ENCODE results near the gene ACOX3. TPM values are rescaled to one million over a fixed set of nuclear protein-coding genes. Genes with fewer than 3 reads are reported as not detected.

The ACOX3 gene
- polyA plus RNA-seq, 2 of the 4 experiments (the other 2 are of a cell fraction), result 4.9 to 8.2 TPM

DNA sequence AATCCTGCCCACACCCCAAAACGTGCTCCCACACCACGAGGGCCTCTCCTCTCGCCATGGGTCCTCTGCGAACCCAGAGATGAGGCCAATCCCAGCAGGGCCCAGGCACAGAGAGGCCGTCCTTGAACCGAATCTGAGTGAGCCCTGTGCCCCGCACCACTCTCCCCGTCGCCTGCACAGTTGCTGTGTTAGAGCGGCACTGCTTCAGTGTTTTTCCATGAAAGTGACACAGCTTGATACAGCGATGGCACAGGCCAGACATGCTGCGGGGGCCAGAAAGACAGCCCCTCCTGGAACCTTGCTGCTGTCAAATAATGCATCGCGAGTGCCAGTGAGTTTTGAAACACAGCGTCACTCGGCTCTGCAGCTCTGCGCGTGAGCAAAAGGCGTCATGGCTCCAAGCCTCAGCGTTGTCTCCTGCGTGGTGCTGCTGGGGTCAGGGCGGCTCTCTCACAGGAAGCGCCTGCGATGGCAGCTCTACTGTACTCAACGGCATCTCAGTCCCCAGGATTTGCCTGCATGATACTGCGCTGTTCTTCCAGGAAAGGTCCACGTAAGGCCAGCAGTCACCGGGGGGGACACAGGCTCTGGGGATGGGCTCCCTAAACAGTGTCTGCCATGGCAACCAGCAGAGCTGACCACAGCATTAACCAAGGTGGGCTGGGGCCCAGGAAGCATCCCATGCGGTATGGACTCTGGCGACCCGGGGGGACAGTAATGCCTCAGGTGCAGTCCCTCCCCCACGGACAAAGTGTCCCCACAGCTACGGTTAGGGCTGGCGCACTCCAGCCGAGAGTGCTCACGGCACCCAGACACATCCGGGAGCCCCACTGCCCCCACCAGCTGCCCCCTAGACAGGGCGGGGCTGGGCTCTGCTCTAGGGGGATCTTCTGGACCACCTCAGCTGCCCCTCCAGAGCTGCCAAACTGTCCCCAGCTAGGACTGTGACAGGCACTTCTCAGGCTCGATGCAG lies 63.1 kb downstream of the ACOX3 start:
- no peak for FAIRE-seq
- ChIA-PET CTCF (interaction anchor here (2.1 kb wide), 1 partner anchor 110 kb away, joined by 5 read pairs; no protein-coding TSS in a partner anchor), POLR2A (no interaction called here)
- H3K4me1 ChIP-seq, result no peaks in the 10 kb centered on the region
- DNase-seq (ENCODE audit: low read depth in 1 of 2, low spot score in 1 of 2), result no peak
- H3K9me3 ChIP-seq, result no peaks in the 10 kb centered on the region
- no peak for ATAC-seq
- H3K4me3 ChIP-seq, result no peak overlapping the region
- 92% methylated on average over 26 of the region's 39 CpGs for WGBS (ENCODE audit: missing lambda C conversion rate)
- no peak for TF ChIP-seq SMC3 (IDR thresholded peaks at IDR 0.05)
- no peak for TF ChIP-seq CHD2 (IDR thresholded peaks at IDR 0.05; ENCODE audit: low read length, partially characterized antibody)
- TF ChIP-seq, protein P1, sequence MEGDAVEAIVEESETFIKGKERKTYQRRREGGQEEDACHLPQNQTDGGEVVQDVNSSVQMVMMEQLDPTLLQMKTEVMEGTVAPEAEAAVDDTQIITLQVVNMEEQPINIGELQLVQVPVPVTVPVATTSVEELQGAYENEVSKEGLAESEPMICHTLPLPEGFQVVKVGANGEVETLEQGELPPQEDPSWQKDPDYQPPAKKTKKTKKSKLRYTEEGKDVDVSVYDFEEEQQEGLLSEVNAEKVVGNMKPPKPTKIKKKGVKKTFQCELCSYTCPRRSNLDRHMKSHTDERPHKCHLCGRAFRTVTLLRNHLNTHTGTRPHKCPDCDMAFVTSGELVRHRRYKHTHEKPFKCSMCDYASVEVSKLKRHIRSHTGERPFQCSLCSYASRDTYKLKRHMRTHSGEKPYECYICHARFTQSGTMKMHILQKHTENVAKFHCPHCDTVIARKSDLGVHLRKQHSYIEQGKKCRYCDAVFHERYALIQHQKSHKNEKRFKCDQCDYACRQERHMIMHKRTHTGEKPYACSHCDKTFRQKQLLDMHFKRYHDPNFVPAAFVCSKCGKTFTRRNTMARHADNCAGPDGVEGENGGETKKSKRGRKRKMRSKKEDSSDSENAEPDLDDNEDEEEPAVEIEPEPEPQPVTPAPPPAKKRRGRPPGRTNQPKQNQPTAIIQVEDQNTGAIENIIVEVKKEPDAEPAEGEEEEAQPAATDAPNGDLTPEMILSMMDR (IDR thresholded peaks at IDR 0.05), result no peak
- no peak for TF ChIP-seq JUNB (IDR thresholded peaks at IDR 0.05)
- no peak for TF ChIP-seq HEYL (CRISPR knock-in tag; IDR thresholded peaks at IDR 0.05)
- H3K27ac ChIP-seq, result no peak overlapping the region
- no peak overlapping the region for H3K4me2 ChIP-seq

DNA sequence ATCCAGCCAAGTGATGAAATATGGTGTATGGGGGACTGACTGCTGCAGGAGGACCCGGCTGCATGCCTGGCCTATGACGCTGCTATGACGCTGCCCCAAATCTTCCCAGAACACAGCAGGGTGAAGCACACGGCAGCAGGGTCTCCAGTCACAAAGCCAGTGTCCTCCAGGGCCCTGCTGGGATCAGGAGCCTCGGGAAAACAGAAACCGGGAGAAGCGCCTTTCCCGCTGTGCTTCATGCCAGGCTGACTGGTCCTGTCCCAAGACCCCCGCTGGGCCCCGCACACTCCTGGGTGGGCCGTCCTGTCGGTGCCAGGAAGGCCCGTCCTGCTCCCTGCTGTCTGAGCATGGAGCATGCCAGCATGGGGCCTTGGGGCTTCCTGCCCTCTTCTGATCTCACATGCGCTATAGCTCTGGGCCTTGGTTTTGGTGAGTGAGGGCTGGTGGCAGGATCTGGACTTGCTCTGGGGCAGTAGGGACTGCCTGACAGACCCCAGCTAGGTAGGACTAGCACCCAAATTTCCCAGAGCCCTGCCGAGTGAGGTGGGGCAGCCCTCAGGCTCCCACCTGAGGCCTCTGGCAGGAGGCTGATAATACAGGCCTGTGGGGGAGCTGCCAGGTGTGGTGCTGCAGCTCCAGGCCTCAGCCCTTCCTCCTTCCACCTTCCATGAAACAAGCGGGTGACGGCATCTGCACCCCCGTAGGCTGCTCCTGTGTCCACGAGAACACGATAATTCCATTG lies 64.0 kb downstream of the ACOX3 start:
- Histone ChIP-seq H3K27ac (no peak overlapping the region), H3K9me3 (no peaks in the 10 kb centered on the region), H3K4me1 (no peaks in the 10 kb centered on the region), H3K4me2 (no peak overlapping the region), H3K4me3 (no peak overlapping the region)
- 87% methylated on average over 19 of the region's 20 CpGs for WGBS (ENCODE audit: missing lambda C conversion rate)
- POLR2A ChIA-PET, result no interaction called here
- CTCF ChIA-PET, result interaction anchor here (2.1 kb wide), 1 partner anchor 109 kb away, joined by 5 read pairs; no protein-coding TSS in a partner anchor
- TF ChIP-seq, protein P2, sequence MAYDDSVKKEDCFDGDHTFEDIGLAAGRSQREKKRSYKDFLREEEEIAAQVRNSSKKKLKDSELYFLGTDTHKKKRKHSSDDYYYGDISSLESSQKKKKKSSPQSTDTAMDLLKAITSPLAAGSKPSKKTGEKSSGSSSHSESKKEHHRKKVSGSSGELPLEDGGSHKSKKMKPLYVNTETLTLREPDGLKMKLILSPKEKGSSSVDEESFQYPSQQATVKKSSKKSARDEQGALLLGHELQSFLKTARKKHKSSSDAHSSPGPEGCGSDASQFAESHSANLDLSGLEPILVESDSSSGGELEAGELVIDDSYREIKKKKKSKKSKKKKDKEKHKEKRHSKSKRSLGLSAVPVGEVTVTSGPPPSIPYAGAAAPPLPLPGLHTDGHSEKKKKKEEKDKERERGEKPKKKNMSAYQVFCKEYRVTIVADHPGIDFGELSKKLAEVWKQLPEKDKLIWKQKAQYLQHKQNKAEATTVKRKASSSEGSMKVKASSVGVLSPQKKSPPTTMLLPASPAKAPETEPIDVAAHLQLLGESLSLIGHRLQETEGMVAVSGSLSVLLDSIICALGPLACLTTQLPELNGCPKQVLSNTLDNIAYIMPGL (CRISPR knock-in tag; IDR thresholded peaks at IDR 0.05; ENCODE audit: borderline replicate concordance), result no peak
- TF ChIP-seq ESRRA (IDR thresholded peaks at IDR 0.05; ENCODE audit: borderline replicate concordance, low read length), result no peak
- TF ChIP-seq CBX2 (IDR thresholded peaks at IDR 0.05; ENCODE audit: borderline replicate concordance, low read depth), result no peak
- TF ChIP-seq, protein P3, sequence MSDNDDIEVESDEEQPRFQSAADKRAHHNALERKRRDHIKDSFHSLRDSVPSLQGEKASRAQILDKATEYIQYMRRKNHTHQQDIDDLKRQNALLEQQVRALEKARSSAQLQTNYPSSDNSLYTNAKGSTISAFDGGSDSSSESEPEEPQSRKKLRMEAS (IDR thresholded peaks at IDR 0.05), result no peak
- DNase-seq (ENCODE audit: low read depth in 1 of 2, low spot score in 1 of 2), result no peak
- ATAC-seq, result no peak
- FAIRE-seq, result no peak

DNA sequence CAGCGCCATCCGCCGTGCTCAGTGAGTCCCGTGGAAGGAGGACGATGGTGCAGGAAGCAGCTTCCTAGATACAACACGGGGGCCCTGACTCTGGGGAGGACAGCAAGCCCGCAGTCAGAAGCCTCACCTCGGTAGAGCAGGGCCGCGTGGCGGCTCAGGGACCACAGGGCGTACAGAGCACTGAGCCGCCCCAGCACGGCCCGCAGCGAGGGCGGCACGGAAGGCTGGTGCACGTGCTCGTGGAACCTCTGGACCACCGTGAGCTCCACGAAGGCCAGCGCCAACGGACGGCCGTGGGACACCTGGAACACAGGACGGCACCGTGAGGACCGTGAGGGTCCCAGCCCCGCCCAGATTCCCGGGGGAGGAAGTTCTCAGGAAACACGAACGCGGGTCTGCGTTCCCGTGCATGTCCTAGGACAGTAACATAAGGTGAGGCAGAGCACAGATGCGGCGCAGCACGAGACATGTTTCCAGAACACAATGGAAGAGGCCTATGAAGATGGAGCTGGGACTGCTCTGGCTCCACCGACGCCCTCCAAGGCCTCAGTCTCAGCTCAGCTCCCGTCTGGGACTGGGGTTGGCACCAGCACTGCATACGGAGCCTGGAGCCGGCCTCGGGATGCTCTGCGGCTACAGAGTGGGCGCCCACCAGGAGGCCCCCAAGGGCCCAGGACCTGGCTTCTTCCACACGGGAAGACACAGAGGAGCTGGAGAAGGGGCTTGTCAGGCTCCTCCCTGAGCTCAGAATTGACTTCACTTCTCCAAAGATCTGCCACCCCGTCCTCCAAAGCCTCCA lies 65.5 kb downstream of the ACOX3 start:
- ATAC-seq (no peak; a peak in 1 of 6 replicates), FAIRE-seq (no peak), DNase-seq (ENCODE audit: low read depth in 1 of 2, low spot score in 1 of 2) (no peak)
- H3K4me2 ChIP-seq, result no peak overlapping the region
- H3K27ac ChIP-seq, result no peak overlapping the region
- H3K4me3 ChIP-seq, result no peak overlapping the region
- ChIA-PET POLR2A (no interaction called here), CTCF (interaction anchor here (1.3 to 2.2 kb wide), 3 partner anchors 28 to 108 kb away, joined by 3 to 8 read pairs (median 6); no protein-coding TSS in a partner anchor)
- 90% methylated on average over 33 of the region's 49 CpGs for WGBS (ENCODE audit: missing lambda C conversion rate)
- no peaks in the 10 kb centered on the region for H3K9me3 ChIP-seq
- H3K4me1 ChIP-seq, result no peaks in the 10 kb centered on the region
- no peak for TF ChIP-seq NR3C1 (IDR thresholded peaks at IDR 0.05)
- no peak for TF ChIP-seq FOSL2 (IDR thresholded peaks at IDR 0.05)
- TF ChIP-seq FOSL2 (CRISPR knock-in tag; IDR thresholded peaks at IDR 0.05), result no peak
- no peak for TF ChIP-seq NFE2L2 (conservative IDR thresholded peaks at IDR 0.05; ENCODE audit: low read length)
- no peak for TF ChIP-seq BHLHE40 (IDR thresholded peaks at IDR 0.05; ENCODE audit: low read depth, low read length)
- no peak for TF ChIP-seq RNF2 (IDR thresholded peaks at IDR 0.05; ENCODE audit: borderline replicate concordance, low read depth)
- TF ChIP-seq CHD4 (IDR thresholded peaks at IDR 0.05; ENCODE audit: borderline replicate concordance), result no peak
- TF ChIP-seq, protein P4, sequence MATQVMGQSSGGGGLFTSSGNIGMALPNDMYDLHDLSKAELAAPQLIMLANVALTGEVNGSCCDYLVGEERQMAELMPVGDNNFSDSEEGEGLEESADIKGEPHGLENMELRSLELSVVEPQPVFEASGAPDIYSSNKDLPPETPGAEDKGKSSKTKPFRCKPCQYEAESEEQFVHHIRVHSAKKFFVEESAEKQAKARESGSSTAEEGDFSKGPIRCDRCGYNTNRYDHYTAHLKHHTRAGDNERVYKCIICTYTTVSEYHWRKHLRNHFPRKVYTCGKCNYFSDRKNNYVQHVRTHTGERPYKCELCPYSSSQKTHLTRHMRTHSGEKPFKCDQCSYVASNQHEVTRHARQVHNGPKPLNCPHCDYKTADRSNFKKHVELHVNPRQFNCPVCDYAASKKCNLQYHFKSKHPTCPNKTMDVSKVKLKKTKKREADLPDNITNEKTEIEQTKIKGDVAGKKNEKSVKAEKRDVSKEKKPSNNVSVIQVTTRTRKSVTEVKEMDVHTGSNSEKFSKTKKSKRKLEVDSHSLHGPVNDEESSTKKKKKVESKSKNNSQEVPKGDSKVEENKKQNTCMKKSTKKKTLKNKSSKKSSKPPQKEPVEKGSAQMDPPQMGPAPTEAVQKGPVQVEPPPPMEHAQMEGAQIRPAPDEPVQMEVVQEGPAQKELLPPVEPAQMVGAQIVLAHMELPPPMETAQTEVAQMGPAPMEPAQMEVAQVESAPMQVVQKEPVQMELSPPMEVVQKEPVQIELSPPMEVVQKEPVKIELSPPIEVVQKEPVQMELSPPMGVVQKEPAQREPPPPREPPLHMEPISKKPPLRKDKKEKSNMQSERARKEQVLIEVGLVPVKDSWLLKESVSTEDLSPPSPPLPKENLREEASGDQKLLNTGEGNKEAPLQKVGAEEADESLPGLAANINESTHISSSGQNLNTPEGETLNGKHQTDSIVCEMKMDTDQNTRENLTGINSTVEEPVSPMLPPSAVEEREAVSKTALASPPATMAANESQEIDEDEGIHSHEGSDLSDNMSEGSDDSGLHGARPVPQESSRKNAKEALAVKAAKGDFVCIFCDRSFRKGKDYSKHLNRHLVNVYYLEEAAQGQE (IDR thresholded peaks at IDR 0.05), result no peak
- TF ChIP-seq, protein P5, sequence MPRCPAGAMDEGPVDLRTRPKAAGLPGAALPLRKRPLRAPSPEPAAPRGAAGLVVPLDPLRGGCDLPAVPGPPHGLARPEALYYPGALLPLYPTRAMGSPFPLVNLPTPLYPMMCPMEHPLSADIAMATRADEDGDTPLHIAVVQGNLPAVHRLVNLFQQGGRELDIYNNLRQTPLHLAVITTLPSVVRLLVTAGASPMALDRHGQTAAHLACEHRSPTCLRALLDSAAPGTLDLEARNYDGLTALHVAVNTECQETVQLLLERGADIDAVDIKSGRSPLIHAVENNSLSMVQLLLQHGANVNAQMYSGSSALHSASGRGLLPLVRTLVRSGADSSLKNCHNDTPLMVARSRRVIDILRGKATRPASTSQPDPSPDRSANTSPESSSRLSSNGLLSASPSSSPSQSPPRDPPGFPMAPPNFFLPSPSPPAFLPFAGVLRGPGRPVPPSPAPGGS (IDR thresholded peaks at IDR 0.05), result no peak
- TF ChIP-seq, protein P3 (IDR thresholded peaks at IDR 0.05), result no peak
- no peak for TF ChIP-seq EHMT2 (IDR thresholded peaks at IDR 0.05; ENCODE audit: low read depth)
